Smooth muscle cell of the brain vasculature (primary cell): Measurements from ENCODE around the gene PHF3.

Experiments used
- DNase-seq: peaks from one replicate; pipeline ENCODE4 v3.0.0-alpha.2; 2012; ENCODE audit warnings: low read depth, low spot score

PHF3 gene, protein sequence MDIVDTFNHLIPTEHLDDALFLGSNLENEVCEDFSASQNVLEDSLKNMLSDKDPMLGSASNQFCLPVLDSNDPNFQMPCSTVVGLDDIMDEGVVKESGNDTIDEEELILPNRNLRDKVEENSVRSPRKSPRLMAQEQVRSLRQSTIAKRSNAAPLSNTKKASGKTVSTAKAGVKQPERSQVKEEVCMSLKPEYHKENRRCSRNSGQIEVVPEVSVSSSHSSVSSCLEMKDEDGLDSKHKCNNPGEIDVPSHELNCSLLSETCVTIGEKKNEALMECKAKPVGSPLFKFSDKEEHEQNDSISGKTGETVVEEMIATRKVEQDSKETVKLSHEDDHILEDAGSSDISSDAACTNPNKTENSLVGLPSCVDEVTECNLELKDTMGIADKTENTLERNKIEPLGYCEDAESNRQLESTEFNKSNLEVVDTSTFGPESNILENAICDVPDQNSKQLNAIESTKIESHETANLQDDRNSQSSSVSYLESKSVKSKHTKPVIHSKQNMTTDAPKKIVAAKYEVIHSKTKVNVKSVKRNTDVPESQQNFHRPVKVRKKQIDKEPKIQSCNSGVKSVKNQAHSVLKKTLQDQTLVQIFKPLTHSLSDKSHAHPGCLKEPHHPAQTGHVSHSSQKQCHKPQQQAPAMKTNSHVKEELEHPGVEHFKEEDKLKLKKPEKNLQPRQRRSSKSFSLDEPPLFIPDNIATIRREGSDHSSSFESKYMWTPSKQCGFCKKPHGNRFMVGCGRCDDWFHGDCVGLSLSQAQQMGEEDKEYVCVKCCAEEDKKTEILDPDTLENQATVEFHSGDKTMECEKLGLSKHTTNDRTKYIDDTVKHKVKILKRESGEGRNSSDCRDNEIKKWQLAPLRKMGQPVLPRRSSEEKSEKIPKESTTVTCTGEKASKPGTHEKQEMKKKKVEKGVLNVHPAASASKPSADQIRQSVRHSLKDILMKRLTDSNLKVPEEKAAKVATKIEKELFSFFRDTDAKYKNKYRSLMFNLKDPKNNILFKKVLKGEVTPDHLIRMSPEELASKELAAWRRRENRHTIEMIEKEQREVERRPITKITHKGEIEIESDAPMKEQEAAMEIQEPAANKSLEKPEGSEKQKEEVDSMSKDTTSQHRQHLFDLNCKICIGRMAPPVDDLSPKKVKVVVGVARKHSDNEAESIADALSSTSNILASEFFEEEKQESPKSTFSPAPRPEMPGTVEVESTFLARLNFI (N-terminal part only)

DNA sequence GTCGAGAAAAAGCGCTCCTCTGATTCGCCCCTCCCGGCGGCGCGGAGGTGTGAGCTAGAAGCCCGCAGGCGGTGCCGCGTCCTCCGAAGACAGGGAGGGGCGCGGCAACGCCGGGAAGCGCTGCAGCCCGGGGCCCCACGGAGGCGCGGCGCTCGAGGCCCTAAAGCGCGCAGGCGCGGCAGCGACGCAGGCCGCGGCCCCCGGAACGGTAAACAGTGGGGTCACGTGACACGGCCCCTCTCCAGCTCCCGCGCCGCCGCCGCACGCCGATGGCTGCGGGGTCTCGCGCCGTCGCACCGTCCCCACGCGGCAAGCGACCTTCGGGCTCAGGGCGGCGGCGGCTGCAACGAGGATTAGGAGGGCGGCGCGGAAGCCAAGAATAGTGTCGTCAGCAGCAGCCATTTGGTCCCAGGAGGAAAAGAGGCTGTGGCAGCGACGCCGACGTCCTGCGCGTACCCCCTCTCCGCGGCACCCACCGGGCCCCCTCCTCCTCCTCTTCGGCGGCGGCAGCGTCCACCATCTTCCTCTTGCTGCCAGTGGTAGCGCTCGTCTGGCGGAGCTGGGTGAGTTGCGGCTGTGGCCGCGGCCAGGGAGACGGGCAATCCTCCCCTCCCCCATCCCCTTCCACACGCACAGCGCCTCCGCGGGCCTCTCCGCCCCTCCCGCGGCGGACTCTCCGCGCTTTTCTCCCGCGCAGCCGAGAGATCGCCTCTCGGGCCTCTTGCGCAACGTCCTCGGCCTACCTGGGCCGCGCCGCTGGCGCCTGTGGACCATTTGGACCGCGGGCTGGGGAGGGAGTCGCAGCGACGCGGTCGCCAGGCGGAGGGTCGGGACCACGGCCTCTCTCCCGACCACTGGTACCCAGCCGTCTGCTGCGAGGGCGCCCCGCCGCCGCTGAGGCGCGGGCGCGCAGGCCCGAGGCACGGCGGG, at the start of gene PHF3:
PHF3 (plus strand) TSS at position 215 of the 930 bp plus-strand sequence. CDS start 10,750 bp downstream, outside the sequence.
- DNase-seq, result no peak

DNA sequence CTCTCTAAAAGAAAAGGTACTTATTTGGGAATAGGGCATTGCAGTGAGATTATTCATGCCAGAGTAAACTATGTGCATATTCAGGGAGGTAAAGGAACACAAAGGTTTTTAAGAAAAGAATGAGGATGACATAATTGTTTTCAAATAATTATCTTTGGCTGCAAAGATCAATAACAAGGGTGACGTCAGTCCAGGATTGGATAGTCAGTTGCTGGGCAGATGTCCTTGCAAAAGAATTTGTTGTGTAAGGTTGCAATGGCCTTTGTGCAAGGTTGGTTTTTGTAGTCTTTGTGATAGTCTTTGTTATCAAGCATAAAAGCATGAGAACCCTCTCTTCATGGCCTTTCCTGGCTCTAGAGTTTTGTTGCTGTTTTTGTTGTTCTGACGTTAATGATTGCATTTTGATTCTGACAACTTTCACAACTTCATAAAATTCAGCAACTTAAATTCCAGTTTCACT, 45.6 kb upstream of the PHF3 start:
- no peak for DNase-seq

DNA sequence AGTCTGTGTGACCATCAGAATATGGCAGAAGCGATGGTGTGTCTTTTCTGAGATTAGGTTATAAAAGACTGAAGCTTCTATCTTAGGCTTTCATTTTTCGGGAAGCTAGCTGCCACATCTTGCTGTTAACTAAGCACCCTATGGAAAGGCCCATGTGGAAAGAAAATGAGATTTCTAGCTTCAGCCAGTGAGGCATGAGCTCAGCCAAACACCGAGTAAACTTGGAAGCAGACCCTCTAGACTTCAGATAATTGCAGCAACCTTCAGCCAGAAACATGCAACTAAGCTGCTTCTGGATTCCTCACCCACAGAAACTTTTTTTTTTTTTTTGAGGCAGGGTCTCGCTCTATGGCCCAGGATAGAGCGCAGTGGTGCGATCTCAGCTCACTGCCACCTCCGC, 42.7 kb upstream of the PHF3 start:
- DNase-seq, result no peak

DNA sequence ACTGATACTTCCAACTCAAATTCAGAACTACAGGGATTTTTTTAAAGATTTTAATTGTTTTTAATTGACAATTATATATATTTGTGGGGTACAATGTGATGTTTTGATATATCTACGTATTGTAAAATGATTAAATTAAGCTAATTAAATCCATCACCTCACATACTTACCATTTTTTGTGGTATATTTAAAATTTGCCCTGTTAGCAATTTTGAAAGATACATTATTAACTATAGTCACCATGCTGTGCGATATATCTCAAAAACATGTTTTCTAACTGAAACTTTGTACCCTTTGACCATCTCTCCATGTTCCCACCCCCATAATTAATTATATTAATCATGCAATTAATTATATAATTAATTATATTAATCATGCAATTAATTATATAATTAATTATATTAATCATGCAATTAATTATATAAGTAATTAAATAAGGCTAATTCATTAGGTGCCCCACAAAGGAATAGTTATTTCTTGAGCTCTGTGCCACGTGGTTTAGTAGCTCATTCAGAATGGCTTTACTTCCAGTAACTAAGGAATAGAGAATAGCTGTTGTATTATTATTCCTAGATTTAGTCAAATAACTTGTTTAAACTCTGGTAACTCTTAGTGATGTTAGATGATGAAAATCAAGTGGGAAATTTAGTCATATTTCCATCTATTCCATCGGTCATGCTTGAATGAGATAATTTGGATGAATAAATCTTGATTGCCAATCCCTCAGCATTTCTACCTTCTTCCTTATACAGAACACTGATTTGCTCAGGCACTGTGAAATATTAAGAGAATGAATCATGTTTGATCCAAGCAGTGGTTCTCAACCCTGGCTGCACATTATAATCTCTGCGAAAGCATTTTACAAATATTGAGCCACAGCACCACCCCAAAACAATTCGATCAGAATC, 38.2 kb upstream of the PHF3 start:
- no peak for DNase-seq

DNA sequence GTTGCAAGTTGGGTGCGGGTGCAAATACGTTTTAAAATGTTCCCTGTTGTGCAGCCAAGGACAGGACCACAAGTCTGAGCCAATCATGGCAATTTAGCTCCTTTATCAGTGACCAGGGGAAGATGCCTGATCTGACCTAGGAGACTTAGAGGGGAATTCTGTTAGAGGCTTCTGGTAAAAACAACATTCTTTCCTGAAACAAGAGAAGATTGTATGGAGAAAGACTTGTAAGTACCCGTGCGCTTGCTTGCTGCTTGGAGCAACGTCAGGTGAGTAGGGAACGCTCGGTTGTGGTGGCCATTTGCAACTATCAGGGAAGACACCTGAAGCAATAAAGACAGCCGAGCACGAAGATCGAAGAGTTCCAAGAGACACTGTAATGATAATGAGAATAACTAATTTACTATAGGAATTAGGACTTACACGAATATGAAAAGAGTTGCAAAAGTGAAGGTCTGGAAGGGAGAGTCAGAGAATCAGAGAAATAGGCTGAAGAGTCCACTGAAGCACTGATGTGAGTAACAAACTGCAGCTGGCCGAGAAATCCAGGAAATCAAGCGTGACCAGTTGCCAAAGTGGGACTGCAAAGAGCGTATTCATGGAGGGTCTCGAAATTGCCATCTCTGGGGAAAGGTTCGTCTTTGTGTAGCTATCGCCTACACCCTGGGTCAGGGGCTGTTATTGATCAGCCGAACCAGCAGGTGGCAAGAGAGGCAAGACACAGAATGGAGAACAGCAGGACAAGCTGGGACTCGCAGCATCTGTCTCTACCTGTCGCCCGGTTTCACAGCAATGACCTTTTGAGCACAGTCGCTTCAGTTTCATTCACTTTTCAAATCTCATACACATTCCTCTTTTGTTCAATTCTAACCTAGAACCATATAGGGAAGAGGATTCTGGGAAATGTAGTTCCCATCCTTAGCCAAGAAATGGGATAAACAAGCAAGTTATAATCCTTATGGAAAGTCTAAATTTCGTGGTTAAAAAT, 37.3 kb upstream of the PHF3 start:
- DNase-seq, result no peak

DNA sequence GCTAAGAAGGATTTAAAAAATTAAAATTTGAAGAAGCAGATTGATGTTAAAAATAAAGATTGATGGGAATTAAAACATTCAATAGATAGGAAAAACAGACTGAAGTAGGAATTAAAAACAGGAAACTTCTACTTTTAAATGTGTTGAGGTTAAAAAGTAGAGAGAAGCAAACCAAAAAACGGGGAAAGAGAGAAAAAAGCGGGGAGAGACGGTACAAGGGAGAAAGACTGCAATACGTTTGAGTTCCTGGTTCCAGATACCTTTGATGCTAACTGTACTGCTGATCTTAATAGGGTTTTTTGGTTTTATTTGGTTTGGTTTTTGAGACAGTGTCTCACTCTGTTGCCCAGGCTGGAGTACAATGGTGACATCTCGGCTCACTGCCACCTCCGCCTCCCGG, 36.4 kb upstream of the PHF3 start:
- no peak for DNase-seq

DNA sequence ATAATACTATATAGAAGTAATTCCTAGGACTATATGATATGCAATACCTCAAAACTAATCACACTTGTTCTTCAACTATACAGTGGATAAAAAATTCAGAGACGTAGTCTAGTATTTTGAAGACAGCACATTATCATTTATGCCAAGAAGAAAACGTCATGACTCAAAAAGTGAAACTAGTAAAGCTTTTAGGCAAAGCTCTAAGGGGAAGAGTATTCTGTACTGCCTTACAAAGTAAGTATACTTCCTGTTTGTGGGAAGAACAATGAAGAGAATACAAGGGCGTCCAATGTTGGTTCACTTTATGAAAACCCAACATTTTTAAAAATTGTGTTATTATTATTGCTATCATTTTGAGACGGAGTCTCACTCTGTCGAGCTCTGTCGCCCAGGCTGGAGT, 35.5 kb upstream of the PHF3 start:
- no peak for DNase-seq

DNA sequence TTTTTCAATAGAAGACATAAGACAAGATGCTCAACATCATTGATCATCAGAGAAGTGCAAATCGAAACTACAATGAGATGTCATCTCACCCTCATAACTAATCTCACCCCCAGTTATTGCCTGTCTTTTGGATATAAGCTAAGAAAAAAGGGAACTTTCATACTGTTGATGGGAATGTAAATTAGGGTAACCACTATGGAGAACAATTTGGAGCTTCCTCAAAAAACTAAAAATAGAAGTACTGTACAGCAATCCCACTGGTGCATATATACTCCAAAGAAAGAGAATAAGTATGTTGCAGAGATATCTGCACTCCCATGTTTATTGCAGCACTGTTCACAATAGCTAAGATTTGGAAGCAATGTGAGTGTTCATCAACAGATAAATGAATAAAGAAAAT, 26.4 kb upstream of the PHF3 start:
- no peak for DNase-seq

DNA sequence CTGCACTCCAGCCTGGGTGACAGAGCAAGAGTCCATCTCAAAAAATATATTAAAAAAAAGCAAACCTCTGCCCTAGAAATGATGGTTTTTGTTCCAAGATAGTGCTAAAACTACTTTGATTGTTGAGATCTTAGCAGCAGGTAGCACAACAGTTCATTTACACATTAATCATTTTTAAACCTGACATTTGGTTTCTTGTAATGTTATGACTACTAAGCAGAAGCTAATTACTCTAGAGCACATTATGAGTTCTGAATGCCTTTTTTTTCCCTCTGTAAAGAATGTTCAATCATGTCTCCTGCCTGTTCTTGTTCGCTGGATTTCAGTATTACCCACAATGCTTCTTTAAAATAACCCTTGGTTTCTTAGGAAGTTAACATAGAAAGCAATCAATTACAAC, 24.7 kb upstream of the PHF3 start:
- no peak for DNase-seq

DNA sequence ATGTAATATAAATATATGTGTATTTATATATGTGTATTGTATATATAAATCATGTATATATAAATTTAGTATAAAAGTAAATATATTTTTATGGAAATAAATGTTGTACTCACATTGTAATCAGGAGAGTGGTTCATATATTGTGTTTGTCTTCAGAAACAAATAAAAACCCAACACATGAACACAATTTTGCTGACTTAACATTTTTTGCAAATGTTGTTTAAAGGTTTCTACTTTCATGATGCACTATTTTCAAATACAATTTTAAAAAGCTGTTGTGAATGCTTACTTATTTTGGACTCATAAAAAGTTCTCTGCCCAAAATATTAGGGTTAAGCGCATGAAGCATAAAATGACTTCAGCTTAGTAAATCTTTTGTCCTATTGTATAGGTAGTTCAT, 24.0 kb upstream of the PHF3 start:
- no peak for DNase-seq

DNA sequence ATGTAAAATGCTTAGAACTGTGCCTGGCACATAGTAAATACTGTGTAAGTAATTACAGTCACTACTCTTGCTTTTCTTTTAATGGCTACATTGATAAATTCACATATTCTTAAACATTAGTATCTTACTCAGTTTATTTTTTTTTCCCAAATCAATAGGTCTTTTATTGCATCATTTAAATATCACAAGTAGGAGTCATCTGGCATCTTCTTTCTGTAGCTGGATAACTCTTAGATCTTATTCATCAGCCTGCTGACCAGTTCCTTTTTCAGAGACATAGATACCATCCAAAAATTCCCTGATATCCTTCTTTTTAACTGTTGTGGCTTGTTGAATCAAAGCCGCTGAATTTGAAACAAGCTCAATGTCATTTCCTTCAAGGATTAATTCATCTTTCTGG, 20.0 kb upstream of the PHF3 start:
- no peak for DNase-seq

DNA sequence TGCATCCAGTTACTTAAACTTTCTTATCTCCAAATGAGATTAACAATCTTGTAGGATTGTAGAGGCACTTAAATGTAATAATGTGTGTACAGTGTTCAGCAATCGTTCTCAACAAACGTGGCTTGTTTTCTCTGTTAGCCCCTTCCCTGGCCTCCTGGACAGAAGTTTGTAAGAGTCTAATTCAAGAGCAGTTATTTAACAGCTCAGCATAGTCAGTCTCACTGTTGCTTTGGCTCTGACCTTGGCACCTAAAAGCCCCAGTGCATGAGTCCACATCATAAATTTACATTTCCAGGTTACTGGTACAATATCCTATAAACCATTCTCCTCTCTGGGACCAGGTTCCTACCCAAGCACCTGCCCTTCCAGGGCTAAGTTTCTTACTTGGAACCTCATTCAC, 11.5 kb upstream of the PHF3 start:
- no peak for DNase-seq

DNA sequence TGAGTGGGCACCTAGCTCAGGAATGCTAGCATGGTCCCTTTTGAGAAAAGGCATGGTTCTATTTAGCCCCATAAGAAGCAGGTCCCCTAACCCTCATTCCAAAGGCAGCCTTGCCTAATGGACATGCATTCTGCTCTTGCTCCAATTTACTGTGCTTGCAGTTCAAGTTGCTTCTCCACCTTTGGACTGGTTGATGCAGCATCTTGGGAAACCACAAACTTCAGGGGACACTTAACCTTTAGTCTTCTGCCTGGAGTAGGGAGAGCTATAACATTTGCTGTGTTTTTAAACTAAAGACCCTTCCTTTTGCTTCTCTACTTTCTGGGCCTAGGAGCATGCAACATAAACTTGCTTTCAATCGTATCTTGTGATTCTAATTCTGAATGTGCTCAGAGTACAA, 5.1 kb upstream of the PHF3 start:
- no peak for DNase-seq

DNA sequence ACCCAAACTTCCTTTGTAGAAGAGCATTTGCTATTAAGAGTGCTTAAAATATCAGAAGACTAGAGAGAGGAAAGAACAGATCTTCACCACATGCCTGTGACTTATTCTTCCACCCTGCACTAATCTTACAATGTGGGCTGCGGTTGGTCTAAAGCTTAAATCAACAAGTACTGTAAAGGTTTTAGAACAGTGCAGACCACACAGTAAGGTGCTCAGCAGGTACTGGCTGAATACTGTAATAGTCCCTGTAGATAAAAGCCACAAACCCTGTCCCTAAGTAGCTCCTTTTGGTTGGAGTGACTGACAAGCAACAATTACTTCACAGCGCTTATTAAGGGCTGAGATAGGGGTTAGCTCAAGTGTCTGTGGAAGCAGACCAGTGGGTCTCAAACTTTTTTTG, 972 bp upstream of the PHF3 start:
- DNase-seq, result no peak

DNA sequence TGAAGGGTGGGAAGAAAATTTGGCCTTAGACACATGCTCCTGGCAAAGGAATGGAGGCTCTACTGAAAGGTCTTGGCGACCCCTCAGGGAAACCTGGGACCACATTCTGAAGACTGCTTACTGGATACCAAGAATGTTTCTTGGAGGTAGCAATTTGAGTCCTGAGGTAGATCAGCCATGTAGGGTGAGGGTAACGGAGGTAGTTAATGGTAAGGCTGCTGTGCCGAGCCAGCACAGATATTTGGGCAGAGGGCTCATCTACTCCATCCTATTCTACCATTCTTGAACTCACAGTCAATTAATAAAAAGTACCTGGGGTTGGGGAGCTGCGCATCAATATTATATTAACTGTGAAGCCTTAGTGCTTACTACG, 401 bp upstream of the PHF3 start:
- no peak for DNase-seq

DNA sequence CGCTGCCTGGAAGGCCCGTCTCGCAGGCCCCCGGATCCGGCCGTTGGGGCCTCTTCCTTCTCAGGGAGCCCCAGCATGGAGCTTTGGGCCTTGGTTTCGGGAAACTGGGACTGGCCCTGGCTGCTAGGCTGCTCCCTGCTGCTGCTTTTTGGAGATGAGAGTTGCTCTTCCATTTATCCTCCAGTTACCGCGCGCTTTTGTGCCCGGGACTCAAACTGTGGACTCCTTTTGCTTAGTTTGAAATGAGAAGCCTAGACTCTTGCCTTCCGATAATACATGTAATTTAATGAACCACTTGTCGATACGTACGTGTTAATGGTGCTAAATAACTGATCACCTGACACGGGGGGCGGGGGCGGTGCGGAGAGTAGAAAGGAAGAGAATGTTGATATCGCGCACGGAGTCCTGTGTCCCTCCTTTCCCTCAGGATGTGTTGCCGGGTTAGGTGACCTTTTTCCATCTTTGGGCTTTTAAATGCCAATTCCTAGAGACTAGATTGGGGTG, 968 bp downstream of the PHF3 start:
- DNase-seq, result no peak

DNA sequence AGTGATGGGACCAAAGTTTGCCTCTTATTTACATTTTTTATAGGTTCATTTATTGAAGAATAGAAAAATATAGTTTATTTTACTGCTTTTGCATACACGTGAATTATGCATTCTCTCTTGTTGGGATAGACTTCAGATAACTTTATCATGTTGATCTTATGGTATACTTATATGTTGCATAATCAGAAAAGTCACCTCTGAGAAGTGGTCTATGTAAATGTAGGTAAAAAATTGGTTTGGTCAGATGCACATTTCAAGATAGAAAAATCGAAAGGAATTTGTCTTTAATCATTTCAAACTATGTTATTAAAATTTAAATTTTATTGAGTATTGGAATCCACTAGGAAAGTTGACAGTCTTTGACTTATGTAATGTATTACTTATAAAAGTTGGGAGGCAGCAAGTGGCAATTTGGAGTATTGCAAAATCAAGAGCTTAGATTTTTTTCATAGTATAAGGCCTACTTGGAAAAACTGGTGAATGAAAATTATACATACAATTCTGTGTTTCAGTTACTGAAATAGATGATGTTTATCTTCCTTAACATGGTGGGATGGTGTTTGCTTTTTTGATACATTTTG, 2.4 kb downstream of the PHF3 start:
- no peak for DNase-seq

DNA sequence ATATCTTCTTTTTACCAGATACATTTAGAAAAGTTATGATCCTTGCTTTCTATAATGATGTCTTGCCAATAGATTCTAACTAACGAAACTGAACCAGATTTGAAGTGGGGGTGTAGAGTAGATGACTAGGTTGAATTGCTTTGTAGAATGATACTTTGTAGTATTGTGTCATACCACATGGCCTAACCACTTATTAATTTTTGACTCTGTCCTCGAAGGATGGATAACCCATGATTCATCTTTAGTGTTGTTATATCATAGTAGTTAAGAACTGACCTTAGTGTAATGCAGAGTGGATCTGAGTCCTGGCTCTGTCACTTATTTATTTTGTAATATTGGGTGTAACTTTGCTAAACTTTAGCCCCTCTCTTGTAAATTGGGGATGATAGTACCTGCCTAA, 4.5 kb downstream of the PHF3 start:
- DNase-seq, result no peak
